ENCODE measurements around the gene REP15. TPM values are rescaled to one million over a fixed set of nuclear protein-coding genes. Genes with fewer than 3 reads are reported as not detected.

Gene REP15
- total RNA-seq, 6 experiments from 2014 or later, result 0.24 to 1.8 (median 0.88) TPM

DNA sequence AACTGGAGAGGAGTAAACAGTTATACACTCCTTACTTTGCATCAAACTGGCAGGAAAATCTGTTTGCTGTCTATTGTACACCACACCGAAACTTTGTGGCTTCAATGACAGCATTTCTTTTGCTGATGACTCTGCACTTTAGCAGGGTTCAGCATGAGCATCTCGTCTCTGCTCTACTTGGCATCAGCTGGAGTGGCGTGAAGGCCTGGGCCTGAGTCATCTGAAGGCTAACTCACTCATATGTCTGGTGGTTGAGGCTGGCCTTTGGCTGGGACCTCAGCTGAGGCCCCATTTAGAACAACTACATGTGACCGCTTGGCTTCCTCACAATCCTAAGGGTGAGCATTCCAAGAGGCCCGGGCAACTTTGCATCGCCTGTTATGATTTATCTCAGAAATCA lies 28.7 kb upstream of the REP15 start:
- H3K27ac ChIP-seq, result no peak overlapping the region
- no peak overlapping the region for H3K4me3 ChIP-seq
- no peaks in the 10 kb centered on the region for H3K9me3 ChIP-seq
- 80% methylated on average over 3 of the region's 6 CpGs for WGBS (ENCODE audit: insufficient coverage, low coverage, low lambda C conversion rate, missing lambda C conversion rate)
- H3K4me1 ChIP-seq, result no peaks in the 10 kb centered on the region
- no peak for DNase-seq
- intact Hi-C loops (cut with DNase I), result no loop called here
- peaks cover 0 to 38% (median 7%) of the 10 kb centered on the region in 4 donors for H3K36me3 ChIP-seq
- no peak for ATAC-seq
- H3K27me3 ChIP-seq, result no peaks in the 10 kb centered on the region
- TF ChIP-seq CTCF (IDR thresholded peaks at IDR 0.05) (no peak), POLR2A (IDR thresholded peaks at IDR 0.05) (no peak)

DNA sequence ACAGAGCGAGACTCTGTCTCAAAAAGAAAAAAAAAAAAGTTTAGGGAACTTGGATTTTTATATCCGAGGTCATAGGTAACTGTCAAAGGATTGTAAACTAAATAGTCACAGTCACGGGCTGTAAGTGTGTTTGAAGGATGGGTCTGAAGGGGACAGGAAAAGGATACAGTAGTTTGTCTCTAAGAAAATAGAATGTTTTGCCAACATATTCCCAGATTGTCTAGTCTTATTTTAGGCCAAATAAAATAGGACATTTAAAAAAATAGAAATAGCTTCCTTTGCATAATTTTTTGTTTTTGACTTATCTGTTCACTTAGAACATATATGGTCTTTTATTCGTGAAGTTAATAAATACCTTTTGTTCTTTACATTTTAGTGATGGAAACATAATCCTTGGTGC lies 24.2 kb upstream of the REP15 start:
- H3K9me3 ChIP-seq, result no peaks in the 10 kb centered on the region
- peaks cover 0 to 32% (median 5%) of the 10 kb centered on the region in 4 donors for H3K36me3 ChIP-seq
- no peaks in the 10 kb centered on the region for H3K27me3 ChIP-seq
- intact Hi-C loops (cut with DNase I), result no loop called here
- no peak overlapping the region for H3K27ac ChIP-seq
- no peaks in the 10 kb centered on the region for H3K4me1 ChIP-seq
- 65% methylated on average over 4 of the region's 4 CpGs for WGBS (ENCODE audit: insufficient coverage, low coverage, low lambda C conversion rate, missing lambda C conversion rate)
- TF ChIP-seq CTCF (IDR thresholded peaks at IDR 0.05) (no peak), POLR2A (IDR thresholded peaks at IDR 0.05) (no peak)
- ATAC-seq (no peak), DNase-seq (no peak)
- H3K4me3 ChIP-seq, result no peak overlapping the region

GRCh38 chr12:27672643-27673042 lies 23.6 kb upstream of the REP15 start:
- intact Hi-C loops (cut with DNase I), result no loop called here
- H3K36me3 ChIP-seq, result peaks cover 0 to 34% (median 3%) of the 10 kb centered on the region in 4 donors

GRCh38 chr12:27673101-27673718 lies 23.0 kb upstream of the REP15 start:
- Histone ChIP-seq H3K4me1 (no peaks in the 10 kb centered on the region), H3K36me3 (peaks cover 0 to 31% (median 3%) of the 10 kb centered on the region in 4 donors), H3K27ac (no peak overlapping the region), H3K27me3 (no peaks in the 10 kb centered on the region), H3K4me3 (no peak overlapping the region), H3K9me3 (no peaks in the 10 kb centered on the region)
- no peak for TF ChIP-seq CTCF (IDR thresholded peaks at IDR 0.05)
- TF ChIP-seq POLR2A (IDR thresholded peaks at IDR 0.05), result no peak
- ATAC-seq, result no peak
- 66% methylated on average over 3 of the region's 3 CpGs for WGBS (ENCODE audit: insufficient coverage, low coverage, low lambda C conversion rate, missing lambda C conversion rate)
- intact Hi-C loops (cut with DNase I), result no loop called here
- no peak for DNase-seq

More at GRCh38 chr12:27672643-27673042, 23.6 kb upstream of the REP15 start:
- WGBS (ENCODE audit: insufficient coverage, low coverage, low lambda C conversion rate, missing lambda C conversion rate), result 82% methylated on average over 1 of the region's 1 CpG
- DNase-seq (no peak), ATAC-seq (no peak)
- Histone ChIP-seq H3K4me3 (no peak overlapping the region), H3K9me3 (no peaks in the 10 kb centered on the region), H3K27me3 (no peaks in the 10 kb centered on the region), H3K27ac (no peak overlapping the region), H3K4me1 (no peaks in the 10 kb centered on the region)
- TF ChIP-seq POLR2A (IDR thresholded peaks at IDR 0.05), result no peak
- no peak for TF ChIP-seq CTCF (IDR thresholded peaks at IDR 0.05)
